Smooth muscle cell of trachea (primary cell): ENCODE results near the gene KCTD7. TPM values are rescaled to one million over a fixed set of nuclear protein-coding genes. Genes with fewer than 3 reads are reported as not detected.

Source experiments
- total RNA-seq: library from RNA; depleted of rRNA; stranded (reverse); fragments of >200 nt; gene quantifications from 2 replicates; pipeline ENCODE4 v1.2.1, GENCODE V29; 2014

KCTD7 gene
- total RNA-seq: 10.9 TPM in 2 replicates

DNA sequence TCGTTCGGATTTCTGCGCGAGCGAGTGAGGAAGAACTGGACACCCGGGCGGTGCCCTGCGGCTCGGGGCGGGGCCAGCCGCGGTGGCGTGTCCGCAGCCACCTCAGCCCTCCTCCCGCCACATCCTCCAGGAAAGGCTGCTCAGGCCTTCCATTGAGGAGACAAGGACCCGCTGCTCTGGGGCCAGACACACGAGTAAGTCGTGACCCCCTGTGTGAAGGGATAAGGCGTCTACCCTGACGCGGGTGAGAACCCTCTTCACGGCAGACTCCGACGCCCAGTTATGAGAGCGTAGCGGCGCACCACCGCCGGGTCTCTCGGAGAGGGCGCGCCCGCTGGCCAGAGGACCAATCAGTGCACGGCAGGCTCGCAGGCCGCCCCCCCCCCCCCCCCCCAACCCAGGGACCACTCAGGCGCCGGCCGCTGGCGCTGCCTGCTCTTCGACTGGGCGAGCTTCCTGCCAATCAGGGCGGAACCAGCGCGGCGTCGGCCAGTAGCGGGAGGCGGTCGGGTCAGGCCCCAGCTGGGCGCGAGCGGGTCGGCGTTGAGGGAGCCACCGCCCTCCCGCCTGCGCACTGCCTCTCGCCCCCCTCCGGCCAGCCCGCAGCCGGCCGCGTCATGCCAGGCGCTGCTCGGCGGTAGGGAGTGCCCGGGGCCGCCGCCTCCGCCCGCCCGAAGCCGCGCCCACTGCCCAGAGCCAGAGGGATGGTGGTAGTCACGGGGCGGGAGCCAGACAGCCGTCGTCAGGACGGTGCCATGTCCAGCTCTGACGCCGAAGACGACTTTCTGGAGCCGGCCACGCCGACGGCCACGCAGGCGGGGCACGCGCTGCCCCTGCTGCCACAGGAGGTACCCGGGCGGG is at the start of gene KCTD7:
TSS of gene KCTD7 (plus strand) at position 521 of the 861 bp plus-strand sequence. CDS start at position 705, 184 bp downstream.

Other genes with a start within 250 kb of the KCTD7 start
- 51.2 and 61.0 TPM in 2 replicates for gene RABGEF1, start 111.9 kb downstream of the KCTD7 start, total RNA-seq